ENCODE results near the gene PROSER2.

PROSER2 gene

DNA sequence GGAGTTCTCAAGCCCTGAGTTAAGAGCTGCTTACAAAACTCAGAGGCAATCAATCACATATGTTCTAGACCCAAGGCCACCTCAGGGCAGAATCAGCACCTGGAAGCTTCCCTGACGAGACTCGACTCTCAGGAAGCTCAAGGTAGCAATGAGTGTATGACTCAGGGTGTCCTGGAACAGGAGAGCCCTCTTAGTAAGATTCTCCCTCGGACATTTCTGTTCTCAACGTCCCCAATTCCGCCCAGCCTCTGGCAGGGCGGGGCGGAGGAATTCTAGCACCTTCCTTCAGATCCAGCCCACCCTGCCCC, 39.6 kb upstream of the PROSER2 start:
- H3K4me3 ChIP-seq (ENCODE audit: low read depth, low read length), result no peak overlapping the region
- TF ChIP-seq, protein P1, sequence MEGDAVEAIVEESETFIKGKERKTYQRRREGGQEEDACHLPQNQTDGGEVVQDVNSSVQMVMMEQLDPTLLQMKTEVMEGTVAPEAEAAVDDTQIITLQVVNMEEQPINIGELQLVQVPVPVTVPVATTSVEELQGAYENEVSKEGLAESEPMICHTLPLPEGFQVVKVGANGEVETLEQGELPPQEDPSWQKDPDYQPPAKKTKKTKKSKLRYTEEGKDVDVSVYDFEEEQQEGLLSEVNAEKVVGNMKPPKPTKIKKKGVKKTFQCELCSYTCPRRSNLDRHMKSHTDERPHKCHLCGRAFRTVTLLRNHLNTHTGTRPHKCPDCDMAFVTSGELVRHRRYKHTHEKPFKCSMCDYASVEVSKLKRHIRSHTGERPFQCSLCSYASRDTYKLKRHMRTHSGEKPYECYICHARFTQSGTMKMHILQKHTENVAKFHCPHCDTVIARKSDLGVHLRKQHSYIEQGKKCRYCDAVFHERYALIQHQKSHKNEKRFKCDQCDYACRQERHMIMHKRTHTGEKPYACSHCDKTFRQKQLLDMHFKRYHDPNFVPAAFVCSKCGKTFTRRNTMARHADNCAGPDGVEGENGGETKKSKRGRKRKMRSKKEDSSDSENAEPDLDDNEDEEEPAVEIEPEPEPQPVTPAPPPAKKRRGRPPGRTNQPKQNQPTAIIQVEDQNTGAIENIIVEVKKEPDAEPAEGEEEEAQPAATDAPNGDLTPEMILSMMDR (IDR thresholded peaks at IDR 0.05; ENCODE audit: borderline replicate concordance, insufficient read depth, low read depth, low read length), result no peak

DNA sequence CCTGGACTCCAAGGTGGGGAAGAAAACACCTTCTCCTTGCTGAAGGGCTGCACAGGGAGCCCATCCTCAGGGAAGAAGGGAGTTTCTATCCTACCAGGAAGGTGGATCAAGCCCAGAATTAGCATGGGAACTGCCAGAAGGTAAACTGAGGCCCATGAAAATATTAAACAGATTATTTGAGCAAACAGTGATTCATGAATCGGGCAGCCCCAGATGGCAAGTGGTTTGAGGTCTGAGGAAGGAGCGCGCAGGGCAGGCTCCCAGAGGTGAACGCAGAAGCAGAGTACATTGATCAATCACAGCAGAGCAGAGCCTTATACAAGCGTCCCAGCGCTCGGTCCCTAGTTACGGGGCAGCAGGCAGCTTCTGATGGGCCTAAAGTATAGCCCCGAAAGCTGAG, 35.8 kb upstream of the PROSER2 start:
- TF ChIP-seq, protein P1 (IDR thresholded peaks at IDR 0.05; ENCODE audit: borderline replicate concordance, insufficient read depth, low read depth, low read length), result no peak
- H3K4me3 ChIP-seq (ENCODE audit: low read depth, low read length), result no peak overlapping the region

DNA sequence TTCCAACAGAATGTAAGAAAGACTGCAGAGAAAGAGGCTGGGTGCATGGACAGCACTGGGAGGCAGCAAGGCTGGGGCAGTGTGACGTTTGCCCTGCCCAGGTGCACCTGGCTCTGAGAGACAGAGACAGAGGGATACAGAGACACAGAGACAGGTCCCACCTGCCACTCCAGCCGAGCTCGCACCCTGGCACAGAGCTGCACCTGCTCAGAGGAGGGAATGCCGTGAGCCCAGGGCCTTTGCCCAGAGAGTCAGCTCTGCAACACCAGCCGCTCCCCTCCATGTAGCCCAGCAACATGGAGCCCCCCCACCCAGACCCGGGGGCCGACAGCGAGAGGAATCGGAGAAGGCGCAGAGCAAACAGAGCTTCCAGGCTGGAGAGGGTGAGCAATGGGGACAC, 35.3 kb upstream of the PROSER2 start:
- no peak overlapping the region for H3K4me3 ChIP-seq (ENCODE audit: low read depth, low read length)
- TF ChIP-seq, protein P1 (IDR thresholded peaks at IDR 0.05; ENCODE audit: borderline replicate concordance, insufficient read depth, low read depth, low read length), result no peak

DNA sequence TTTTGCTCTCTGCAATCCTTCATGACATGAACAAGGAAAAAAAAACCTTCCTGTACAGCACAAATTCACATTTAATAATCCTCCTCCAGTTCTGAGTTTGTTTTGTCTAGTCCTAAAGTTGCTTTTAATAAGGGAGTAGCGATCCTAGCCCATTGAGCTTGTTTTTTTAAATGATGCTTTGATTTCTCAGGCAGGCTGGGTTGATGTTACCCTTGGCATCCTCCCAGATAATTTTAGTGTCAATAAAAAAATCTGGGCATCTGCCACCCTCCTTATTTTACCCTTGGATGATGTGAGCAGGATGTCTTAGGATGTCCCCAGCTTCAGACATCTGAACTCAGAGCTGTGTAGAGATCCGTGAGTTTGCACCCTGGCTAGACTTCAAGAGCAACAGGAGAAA, 33.9 kb upstream of the PROSER2 start:
- H3K4me3 ChIP-seq (ENCODE audit: low read depth, low read length), result no peak overlapping the region
- TF ChIP-seq, protein P1 (IDR thresholded peaks at IDR 0.05; ENCODE audit: borderline replicate concordance, insufficient read depth, low read depth, low read length), result no peak

DNA sequence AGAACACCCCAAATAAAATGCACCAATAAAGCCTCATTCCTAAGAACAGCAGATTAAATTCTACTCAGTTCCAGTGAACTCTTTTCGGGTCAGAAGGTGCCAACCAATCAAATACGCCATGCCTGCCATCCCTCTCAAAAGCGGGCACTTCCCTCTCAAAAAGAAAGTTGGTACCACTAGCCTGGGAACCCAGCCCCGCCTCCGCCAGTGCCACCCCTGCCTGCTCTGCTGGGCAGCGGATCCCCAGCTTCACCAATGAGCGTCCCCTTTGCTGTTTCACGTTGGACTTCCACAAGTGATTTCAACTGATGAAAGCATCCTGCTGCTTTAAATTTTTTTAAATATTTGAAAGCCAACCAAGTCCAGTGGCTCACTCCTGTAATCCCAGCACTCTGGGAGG, 33.2 kb upstream of the PROSER2 start:
- TF ChIP-seq, protein P1 (IDR thresholded peaks at IDR 0.05; ENCODE audit: borderline replicate concordance, insufficient read depth, low read depth, low read length), result no peak
- no peak overlapping the region for H3K4me3 ChIP-seq (ENCODE audit: low read depth, low read length)

DNA sequence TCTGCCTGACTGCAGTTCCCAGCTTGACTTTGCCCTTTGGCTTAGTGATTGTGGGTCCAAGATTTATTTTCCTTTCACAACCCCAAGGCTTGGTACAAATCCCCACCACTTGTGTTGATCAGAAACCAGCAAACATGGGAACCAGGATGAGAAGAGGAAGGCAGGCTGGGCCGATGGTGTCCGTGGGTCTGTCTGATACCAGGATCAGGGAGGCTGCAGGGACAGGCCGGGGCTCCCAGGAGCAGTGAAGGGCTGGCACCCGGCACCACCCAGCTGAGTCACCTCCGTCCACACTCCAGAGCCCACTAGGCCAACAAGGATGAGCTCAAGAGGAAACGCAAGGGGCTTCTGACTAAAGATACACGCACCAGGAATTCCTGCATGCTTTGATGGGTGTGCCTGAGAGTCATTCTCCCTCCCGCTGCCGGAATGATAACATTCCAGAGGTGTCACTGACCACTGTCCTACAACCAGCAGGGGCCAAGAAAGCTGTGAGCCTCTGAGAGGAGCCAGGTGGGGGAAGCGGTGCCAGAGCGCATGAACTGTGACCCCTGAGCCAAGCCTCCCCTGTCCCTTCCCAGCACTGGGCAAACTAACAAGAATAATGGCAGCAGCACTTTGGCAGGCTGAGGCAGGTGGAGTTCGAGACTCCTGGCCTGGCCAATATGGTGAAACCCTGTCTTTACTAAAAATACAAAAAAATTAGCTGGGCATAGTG, 29.2 kb upstream of the PROSER2 start:
- H3K4me3 ChIP-seq (ENCODE audit: low read depth, low read length), result no peak overlapping the region
- TF ChIP-seq, protein P1 (IDR thresholded peaks at IDR 0.05; ENCODE audit: borderline replicate concordance, insufficient read depth, low read depth, low read length), result no peak

DNA sequence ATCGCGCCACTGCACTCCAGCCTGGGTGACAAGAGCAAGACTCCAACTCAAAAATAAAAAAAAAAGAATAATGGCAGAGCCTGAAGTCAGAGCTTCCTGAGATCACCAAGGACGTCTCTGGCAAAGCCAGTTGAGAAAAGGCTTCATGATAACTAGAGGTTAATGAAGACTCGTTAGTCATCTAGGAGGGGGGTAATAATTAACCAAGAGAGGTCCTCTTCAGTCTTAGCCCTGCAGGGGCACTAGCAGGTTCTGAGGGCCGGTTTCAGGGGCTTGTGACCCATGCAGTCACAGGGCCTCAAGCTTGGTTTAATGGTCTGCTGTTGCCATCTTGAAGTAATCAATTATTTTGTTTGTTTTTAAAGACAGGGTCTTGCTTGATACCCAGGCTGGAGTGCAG, 28.6 kb upstream of the PROSER2 start:
- TF ChIP-seq, protein P1 (IDR thresholded peaks at IDR 0.05; ENCODE audit: borderline replicate concordance, insufficient read depth, low read depth, low read length), result no peak

More for the DNA sequence above, 28.6 kb upstream of the PROSER2 start:
- H3K4me3 ChIP-seq (ENCODE audit: low read depth, low read length), result no peak overlapping the region
